SHP77 treated with DMSO at 0.1 percent for 48 hours (cell line): ENCODE results near the gene RBSN.

Experiments
- DNase-seq: peaks from one replicate; lab custom pipeline; 2025; lab: John Stamatoyannopoulos, UW

Gene RBSN

DNA sequence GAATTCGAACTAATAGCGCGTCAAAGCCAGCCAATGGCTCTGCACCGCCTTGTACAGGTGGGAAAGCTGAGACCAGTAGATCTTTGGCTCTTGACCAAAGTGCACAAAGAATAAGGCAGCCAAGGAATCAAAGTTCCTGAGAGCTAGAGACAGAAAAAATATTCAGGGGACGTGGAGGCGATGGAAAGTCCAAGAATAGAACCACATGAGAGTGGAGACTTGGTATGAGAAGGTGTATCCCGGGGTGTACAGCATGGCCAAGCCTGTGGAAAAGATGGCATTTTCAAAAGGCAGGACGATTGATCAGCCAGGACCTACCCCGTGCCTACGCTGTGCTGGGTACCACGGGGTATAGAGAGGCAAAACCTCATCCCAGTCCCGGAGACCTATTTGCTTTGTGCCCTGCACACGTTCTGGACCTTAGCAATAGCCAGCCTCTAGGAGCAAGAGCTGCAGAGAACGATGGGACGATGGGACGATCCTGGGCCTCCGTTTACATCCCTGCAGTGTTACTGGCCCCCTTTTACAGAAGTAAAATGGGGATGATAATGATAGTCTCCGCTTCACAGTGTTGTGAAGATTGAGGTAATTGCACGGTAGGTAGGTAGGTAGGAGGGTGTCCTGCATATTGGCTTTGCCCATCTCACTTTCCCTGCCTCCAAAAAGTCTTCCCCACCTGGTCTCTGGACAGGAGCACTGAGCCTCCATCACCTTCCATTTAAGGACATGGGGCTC is 583 bp upstream of the RBSN start:
- no peak for DNase-seq

GRCh38 chr3:15097891-15098290 is 1.1 kb downstream of the RBSN start:
- no peak for DNase-seq

- DNase-seq: no peak
Observed at GRCh38 chr3:15096046-15096445, 2.9 kb downstream of the RBSN start.

- no peak for DNase-seq
Observed at GRCh38 chr3:15094187-15094875, 4.6 kb downstream of the RBSN start.

DNA sequence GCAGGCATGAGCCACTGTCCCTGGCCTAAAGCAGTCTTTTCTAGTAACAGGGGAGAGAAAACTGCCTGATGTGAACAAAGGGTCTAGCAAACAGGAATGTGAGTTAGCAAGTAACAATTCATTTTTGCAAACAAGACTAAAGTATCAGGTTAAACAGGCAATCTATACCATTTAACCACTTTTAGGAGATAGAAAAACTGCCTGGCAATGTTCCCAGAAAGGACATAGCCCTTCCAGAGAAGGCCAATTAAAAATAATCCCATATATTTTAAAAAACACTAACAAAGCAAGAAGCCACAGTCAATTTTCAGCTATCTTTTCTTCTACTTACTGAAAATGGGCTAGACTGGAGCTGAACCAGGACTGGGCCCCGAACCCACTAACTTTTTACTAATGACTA is 6.3 kb downstream of the RBSN start:
- no peak for DNase-seq

GRCh38 chr3:15091575-15091974 is 7.4 kb downstream of the RBSN start:
- no peak for DNase-seq

DNA sequence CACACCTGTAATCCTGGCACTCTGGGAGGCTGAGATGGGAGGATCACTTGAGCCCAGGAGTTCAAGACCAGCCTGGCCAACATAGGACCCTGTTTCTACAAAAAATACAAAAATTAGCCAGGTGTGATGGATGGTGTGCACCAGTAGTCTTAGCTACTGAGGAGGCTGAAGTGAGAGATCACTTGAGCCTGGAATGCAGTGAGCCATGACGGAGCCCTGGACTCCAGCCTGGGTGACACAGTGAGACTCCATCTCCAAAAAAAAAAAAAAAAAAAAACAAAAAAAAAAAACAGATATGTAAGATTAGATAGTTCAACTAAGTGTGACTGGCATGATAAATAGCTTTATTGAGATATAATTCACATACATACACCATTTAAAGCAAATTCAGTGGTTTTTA is 9.7 kb downstream of the RBSN start:
- DNase-seq: no peak

- DNase-seq: no peak
Observed at GRCh38 chr3:15086699-15087098, 12.2 kb downstream of the RBSN start.

GRCh38 chr3:15086263-15086662 is 12.7 kb downstream of the RBSN start:
- no peak for DNase-seq

DNA sequence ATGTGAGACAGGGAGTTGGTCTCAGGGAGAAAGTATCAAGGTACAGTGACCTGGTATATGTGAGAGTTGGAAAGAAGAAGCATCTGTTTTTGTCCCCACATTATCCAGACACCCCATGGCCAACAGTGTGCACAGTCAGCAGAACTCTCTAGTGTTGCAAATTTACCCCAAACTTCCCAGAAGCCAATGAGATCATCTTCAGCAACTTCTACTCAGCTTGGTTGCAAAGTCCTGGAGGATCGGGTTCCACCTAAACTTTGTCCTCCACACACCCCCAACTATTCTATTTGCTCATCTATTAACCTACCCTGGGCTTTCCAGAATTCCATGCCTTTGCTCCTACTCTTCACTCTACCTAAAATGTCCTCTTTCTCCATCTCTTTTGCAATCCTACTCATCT is 15.7 kb downstream of the RBSN start:
- no peak for DNase-seq

GRCh38 chr3:15081960-15082664 is 16.8 kb downstream of the RBSN start:
- DNase-seq: no peak

- no peak for DNase-seq
Observed at GRCh38 chr3:15079091-15079490, 19.9 kb downstream of the RBSN start.

GRCh38 chr3:15074500-15074899 is 24.4 kb downstream of the RBSN start:
- no peak for DNase-seq

DNA sequence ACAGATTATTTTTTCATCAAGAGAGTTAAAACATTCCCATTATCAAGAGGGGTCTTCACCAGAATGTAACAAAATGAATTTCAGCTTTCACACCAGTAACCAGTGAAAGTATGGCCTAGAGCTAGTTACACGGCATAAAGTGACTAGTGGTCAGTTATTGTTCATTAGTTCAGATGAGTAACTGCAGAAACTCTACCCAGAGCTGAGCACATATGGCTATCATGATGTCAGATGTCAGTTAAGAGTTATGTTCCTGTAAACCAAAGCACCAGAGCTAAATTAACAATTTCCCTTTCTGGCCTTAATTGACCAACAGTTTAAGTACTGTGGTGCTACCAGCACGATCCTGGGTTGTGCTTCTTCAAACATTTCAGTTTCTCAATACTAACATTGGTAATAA is 27.2 kb downstream of the RBSN start:
- no peak for DNase-seq

DNA sequence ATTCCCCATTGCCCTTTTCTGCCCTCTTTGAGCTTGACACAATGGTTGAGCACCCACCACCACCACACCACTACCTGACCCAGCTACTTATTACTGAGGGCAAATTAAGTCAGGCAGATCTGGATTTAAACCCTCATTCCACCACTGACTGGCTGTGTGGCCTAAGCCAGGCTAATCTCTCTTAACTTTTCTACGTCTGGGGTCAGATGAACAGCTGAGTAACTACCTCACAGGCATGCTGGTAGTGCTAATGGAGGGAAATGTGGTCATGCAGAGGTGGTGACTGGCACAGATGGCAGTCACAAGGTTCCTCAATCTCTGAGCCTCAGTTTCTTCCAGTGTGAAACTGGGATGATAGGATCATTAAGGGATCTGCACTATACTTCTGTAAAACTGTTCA is 29.5 kb downstream of the RBSN start:
- DNase-seq: no peak

- DNase-seq: no peak
Observed at GRCh38 chr3:15066467-15066866, 32.5 kb downstream of the RBSN start.

DNA sequence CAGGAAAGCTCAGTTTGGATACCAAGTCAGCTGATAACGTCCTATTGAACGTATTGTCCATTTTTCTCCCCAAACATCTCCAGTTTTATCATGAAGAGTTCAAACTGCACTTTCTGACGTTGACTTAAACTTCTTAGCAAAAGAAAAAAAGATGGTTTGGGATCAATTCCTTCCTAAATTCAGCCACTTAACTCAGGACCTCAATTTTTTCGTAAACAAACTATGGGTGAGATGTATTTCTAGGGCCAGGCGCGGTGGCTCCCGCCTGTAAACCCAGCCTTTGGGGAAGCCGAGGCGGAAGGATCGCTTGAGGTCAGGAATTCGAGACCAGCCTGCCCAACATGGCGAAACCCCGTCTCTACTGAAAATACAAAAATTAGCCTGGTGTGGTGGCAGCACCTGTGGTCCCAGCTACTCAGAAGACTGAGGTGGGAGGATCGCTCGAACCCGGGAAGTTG is 33.4 kb downstream of the RBSN start:
- no peak for DNase-seq

GRCh38 chr3:15064835-15065549 is 34.0 kb downstream of the RBSN start, which contains the start of gene MRPS25:
Gene MRPS25, minus strand, starts transcription at chr3:15065315. Its CDS starts 121 bp downstream, at chr3:15065194.
- DNase-seq: peak; percentile 87

DNA sequence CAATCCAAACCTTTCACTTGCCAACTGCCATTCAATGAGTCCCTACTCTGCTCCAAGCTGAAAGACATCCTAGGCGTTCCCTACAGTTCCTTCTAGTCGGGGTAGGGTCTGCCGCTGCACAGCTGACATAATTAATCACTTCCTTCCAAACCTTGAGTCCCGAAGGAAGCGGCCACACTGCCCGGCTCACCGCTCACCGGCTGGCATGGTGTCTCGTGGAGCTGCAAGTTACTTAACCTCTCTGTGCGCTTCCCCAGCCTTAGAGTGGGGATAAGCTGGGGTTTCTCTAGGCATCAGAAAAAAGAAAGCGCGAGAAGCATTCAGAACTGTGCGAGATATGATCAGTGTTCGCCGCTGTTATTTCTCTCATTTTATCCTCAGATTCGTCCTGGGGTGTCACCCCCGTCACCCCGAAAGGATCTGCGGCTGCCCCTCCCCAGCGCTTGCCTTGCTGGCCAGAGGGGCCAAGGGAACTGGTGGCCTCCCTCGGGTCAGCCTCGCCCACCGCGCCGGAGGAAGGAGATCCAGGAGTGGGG is 34.6 kb downstream of the RBSN start:
- DNase-seq: no peak

DNA sequence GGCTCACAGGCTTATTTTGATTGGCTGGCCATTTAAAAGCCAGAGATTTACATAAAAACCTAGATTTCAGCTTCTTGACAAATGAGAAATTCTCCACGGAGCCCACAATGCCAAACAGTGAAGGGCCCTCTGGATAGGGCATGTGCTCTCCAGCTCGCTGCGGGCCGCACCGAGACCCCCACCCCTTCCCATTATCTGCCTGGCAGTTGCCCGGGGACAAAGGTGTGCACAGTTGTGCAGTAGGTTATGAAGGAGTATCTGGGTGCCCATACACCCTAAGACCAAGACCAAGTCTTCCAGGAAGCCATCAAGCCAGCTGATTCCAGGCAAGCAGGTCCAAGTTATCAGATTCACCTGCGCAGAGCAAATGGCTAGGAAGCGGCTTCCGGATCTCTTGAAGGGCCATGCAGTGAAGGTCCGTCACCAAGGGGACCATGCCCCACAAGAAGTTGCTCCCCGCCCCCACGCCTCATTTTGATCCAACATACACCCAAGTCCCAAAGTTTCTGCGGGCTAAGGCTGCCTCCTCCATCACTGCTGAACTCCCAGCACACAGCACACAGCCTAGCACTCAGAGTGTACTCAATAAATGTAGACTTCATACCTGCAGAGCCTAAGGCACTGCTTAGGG is 35.2 kb downstream of the RBSN start:
- no peak for DNase-seq

DNA sequence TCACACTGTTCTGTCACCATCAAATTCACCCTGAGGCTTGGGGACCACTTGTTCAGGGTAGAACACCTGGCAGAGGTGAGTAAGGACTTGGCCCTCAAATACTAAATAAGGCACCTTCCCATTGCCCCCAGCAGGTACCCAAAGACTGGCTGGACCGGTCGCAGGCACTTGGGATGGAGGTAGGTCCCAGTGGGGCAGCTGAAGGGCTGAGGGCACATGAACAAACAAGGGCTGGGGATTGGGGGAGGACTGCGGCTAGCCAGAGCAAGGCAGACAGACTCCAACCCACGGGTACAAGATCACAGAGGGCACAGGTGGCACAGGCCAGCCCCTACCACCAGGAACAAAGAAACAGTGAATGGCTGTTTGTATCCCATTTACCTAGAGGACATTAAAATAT is 35.7 kb downstream of the RBSN start:
- DNase-seq: no peak

- DNase-seq: no peak
Observed at GRCh38 chr3:15060029-15060428, 38.9 kb downstream of the RBSN start.
